CMK (cell line): Measurements from ENCODE around the gene DIPK2B.

Source experiments
- DNase-seq: peaks from one replicate; pipeline ENCODE4 v3.0.0-alpha.2; 2010; ENCODE audit warnings: low read depth

Gene DIPK2B, protein sequence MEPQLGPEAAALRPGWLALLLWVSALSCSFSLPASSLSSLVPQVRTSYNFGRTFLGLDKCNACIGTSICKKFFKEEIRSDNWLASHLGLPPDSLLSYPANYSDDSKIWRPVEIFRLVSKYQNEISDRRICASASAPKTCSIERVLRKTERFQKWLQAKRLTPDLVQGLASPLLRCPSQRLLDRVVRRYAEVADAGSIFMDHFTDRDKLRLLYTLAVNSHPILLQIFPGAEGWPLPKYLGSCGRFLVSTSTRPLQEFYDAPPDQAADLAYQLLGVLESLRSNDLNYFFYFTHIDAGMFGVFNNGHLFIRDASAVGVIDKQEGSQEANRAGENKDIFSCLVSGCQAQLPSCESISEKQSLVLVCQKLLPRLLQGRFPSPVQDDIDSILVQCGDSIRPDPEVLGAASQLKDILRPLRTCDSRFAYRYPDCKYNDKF

DNA sequence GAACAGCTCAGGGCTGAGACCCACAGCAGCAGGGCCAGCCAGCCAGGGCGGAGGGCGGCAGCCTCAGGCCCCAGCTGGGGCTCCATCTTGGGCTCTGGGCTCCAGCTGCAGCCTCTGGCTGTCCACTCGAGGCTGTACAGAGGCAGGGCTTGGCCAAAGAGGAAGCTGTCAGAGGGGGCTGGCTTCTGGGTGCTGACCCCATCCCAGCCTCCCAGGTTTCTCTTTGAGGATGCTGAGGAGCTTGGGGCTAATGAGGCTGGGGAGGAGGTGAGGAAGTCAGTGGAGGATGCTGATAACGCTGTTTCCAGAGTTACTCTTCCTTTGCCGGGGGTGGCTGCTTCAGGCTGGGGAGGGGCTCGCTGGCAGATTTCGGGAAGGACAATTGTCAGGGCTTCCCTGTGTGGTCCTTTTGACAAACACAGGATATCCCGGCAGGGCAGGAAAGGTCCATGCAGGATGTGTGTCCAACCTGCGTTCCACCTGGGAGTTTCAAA lies at the start of gene DIPK2B:
Gene DIPK2B (minus strand): TSS at position 136 of the 494 bp plus-strand sequence. CDS start 50 bp downstream, at position 86.
- DNase-seq, result no peak

DNA sequence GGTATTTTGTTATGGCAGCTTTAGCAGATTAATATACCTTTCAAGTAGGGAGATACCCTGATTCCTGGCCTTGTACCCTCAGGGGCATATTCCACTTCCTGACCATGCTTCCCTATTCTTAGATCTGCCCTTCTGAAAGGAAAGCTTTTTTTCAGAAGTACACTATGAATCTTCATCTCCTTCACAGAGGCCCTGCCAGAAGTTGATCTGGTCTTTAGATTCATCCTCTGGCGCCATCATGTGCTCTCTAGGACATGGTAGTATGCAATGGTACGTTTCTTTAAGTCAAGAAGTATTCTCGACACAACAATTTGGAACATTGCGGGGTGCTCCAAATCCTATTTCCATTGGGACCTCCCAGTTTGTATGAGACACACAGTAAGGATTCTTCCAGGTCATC lies 39.6 kb upstream of the DIPK2B start:
- no peak for DNase-seq

DNA sequence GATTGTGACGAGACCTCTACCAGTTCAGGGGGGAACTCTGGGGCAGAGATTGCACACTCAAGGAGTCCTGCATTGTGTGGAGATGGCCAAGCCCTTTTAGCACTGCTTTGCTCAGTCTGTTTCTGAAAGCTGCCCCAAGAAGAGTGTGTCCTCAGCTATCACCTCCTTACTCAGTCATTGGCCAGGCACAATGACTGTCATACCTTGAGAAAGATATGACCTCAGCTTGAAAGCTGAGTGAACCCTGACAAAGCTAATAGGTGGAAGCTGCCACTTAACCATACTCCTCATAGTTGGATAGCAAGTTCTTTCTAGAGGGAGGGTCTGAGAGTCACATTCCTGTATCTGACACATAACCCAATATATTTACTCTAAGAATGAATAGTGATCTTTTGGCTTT lies 37.8 kb upstream of the DIPK2B start:
- no peak for DNase-seq

DNA sequence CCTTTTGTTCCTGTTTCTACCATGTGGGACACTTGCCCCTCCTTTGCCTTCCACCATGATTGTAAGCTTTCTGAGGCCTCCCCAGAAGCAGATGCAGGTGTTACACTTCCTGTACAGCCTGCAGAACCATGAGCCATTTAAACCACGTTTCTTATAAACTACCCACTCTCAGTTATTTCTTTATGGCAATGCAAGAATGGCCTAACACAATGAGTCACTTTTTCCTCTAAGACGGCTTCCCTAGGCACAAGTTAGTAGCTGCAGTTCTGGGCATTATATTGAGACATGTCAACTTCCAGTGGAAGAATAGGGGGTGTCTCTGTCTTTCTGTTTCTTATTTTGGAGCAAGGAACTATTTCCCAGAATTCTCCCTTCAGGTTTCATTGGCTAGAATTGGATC lies 32.9 kb upstream of the DIPK2B start:
- DNase-seq, result no peak

DNA sequence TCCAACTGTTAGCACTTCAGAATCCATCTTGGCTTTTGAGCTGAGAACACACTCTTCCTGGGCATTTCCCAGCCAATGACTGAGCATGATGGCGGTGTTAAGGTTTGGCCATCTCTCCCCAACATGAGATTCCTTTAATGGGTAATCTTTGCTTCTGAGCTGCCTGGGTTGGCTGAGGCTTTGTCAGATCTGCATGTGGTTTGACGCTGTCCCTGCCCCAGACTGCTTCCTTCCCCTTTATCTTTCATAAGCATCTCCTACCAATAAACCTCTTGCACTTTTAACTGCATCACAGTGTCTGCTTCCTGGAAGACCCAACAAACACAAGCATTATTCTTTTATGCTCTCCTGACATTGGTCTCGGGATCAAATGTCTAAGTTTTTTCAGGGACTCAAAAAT lies 31.5 kb upstream of the DIPK2B start:
- peak; percentile 5 for DNase-seq

DNA sequence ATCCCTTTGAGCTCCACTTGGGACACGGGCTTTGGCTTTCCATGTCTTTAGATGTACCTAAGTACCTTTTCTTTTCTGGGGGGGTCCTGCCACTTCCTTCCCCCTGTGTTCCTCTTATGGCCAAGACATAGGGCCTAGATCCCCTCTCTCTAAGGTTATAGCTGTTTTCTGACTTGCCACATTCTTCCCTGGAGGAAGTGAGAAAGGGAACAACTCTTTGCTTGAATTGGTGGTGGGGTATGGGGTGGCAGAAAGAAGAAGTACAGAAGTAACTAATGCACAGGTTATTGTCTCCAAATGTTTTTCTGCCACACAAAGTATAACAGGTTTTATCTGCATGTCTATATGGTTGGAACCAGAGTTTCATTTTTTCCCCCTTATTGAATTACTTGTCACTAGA lies 29.7 kb upstream of the DIPK2B start:
- no peak for DNase-seq

DNA sequence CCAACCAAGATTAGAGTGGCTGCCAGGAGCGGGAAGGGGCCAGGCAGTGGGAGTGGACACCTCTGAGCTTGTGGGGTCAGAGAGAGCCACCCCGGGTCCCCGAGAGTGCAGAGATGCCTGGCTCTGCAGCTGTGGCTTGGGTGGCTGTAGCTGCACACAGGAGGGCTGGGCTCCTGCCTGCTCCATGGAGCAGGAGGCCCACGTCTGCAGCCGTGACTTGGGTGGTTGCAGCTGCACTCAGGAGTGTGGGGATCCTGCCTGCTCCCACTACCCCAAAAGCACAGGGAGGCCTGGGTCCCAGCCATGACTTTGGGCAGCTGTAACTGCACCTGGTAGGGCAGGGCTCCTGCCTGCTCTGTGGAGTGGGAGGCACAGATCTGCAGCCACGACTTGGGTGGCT lies 28.7 kb upstream of the DIPK2B start:
- no peak for DNase-seq

DNA sequence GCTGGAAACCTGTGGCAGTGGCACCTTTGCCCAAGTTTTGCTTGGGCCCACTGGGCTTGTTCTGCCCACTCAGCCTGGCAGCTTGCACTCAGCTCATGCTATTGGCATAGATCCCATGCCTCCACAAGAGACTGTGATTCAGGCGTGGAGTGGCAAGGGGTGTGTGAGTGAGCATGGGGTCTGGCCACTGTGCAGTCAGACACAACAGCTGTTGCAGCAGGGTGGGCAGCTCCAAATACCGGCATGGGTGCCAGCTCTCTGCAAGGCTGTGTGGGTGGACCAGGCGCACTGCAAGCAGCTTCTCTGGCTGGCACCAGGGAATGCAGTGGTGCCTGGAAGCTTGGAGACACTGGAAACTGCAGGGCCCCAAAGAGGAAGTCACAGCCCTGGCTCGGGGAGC lies 27.4 kb upstream of the DIPK2B start:
- DNase-seq, result no peak

DNA sequence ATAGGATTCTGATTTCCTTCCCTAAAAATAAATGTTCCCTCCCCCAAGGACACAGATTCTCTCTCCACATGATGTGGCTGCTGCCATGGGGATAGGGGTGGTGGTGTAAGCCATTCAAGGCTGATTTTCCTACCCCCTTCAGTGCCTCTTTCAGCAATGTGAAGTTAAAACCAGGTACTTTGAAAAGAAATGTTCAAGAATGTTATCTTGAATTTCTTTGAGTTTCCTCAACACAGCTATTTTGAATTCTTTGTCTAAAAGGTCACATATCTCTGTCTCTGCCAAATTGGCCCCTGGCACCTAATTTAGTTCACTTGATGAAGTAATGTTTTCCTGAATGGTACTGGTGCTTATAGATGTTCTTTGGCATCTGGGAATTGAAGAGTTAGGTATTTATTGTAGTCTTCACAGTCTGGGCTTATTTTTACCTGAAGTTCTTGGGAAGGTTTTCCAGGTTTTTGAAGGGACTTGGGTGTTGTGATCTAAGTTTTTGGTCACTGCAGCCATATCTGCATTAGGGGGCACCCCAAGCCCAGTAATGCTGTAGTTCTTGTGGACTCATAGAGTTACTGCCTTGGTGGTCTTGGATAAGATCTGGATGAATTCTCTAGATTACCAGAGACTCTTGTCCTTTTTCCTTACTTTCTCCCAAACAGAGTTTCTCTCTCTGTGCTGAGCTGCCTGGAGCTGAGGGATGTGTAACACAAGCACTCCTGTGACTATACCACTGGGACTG lies 7.6 kb upstream of the DIPK2B start:
- DNase-seq, result no peak

DNA sequence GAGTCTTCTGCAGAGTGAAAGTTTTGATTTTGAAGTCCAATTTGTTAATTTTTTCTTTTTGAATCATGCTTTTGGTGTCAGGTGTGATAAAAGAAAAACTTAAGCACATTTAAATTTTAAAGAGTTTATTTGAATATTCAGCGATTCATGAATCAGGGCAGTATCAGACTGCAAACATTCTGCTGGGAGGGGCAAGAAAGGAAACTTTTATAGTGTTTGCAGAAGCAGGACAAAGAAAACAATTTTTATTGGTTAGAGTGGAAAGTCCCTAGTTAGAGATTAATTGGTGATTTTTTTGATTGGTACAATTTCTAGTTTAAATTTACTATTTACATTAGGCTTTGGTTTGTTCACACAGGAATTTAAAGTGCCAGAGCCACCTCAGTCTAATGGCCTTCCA lies 1.5 kb upstream of the DIPK2B start:
- DNase-seq, result no peak

DNA sequence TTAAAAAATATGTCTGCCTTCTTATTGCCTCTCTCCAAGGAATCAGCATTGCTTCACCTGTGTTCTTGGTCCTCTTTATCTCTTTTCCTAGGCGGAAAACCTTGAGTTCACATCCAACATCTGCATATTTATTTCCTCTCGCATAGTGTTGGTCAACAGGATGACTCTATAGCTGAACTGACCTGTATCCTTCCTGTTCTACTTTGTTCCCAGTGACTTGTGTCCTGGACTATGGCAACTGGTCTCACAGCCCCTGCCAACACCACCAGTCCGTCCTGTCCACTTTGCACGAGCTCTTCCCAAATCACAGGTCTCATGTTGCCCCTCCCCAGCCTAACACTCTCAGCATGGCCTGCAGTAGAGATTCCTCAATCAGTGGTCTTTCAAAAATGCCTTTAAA lies 2.0 kb downstream of the DIPK2B start:
- no peak for DNase-seq

DNA sequence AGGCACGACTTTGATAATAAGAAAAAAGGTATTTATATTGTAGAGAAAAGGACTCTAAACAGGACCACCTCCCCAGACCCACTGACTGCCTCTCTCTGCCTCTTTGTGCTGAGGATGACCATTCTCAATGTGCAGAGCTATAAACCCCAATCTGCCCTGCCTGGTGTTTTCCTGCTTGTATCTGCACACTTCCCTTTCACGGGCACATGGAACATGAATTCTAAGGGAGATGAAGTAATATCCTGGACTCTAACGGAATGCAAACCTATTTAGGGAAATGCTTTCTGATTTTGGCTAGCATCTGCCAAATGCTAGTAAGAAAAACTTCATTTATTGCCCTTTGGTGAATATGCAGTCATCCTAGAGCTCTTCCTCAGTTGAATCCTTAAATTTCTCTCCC lies 2.4 kb downstream of the DIPK2B start:
- no peak for DNase-seq

DNA sequence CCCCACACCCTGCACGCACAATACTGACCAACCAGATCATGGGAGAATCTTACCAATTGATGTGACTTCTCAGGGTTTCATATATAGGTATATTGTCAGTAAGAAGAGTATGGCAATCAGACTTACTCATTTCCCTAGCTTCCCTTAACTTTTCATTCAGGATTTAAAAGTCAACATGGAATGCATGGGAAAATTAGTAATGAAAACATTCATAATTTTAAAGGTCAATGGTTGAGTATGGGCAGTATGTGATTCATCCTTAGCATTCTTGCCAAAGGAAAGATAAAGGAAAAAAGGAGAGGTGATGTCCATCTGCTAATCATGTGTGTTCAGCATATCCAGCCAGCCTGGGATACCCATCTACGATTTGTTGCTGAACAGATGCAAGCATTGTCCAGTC lies 4.0 kb downstream of the DIPK2B start:
- DNase-seq, result no peak

DNA sequence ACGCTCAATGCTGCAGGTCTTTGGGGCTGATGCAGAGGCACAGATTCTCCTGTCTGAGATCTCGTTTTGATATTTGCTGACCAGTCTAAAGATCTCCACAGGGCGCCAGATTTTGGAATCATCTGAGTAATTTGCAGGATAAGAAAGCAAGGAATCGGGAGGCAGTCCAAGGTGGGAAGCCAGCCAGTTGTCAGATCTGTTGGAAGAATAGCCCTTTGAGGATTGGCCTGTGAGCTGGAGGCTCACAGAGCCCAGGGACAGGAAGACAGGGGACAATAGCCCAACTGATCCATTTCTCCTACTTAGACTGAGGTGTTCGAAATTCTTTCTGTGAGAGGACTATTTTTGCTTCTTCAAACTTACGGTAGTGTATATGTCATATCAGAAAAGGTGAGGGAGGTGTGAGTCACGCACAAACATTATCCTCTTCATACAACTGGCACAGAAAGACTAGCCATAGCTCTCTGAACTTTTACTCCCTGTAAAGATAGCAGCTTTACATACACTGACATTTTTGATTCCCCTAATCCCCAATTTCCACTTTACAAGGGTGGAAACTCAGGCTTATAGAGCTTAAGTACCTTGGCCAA lies 8.8 kb downstream of the DIPK2B start:
- DNase-seq, result no peak

DNA sequence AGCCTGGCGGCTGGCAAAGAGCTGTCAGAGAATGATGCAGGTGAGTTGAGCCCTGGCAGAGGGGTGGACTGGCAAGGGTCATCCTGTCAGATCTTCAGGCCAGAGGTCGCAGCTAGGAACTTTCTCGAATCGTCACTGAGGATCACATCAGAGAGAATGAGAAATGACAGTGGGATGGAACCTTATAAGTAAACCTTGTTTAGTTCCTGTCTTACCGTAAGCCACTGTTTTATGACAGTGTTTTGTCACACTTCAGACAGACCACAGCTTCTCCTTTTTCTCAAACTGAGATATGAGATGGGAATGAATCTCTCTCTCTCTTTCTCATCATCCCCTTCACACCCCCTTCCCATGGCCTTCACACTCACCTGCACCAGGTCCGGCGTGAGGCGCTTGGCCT lies 9.3 kb downstream of the DIPK2B start:
- DNase-seq, result no peak

DNA sequence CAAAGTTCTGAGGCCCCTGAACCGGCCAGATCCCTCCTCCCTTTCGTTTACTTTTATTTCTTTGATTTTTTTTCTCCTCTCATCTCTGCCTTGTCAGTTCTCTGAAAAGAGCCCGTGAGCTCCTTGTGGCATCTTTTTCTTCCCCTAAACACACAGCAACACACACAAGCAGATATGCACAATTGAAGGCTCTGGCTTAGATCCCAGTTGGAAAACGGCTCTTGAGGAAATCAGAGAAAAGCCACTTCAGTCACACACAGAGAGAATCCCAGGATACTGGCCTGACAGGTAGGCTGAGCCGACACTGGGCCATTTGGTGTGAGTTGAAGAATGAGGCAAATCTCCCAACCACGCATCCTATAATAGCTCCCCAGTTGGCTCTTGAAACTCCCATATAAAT lies 12.9 kb downstream of the DIPK2B start:
- DNase-seq, result no peak

DNA sequence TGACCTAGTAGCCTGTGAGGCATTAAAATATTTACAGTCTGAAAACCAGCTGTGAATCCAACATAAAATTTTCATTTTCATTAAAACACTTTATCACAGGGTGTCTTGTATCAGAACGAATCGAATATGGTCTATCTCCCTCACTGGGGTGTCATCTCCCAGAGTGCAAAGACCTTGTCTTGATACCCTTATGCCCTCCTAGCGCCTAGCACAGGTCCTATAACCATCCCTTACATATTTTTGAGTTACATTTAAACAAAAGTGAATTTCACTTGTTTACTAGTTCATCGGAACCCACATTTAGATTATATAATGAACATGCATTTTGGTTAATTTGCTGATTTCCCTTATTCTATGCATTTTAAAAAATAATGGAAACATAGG lies 14.0 kb downstream of the DIPK2B start:
- no peak for DNase-seq

DNA sequence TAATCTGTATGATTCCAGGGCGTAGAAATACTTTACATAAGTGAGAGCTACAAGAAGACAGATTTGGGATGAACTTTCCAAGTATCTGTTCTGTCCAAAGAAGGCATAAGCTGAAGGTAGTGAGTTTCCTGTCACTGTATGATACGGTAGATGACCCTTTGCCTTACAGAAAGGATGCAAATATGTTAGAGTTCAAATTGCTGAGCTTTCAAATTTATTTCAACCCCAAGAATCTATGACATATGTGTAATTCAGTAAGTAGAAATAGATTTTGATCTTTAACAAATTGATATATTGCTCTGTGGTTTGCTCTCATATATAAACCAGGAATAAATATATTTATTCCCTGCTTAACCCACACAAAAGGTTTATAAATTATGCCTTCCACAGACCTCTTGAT lies 16.5 kb downstream of the DIPK2B start:
- no peak for DNase-seq

DNA sequence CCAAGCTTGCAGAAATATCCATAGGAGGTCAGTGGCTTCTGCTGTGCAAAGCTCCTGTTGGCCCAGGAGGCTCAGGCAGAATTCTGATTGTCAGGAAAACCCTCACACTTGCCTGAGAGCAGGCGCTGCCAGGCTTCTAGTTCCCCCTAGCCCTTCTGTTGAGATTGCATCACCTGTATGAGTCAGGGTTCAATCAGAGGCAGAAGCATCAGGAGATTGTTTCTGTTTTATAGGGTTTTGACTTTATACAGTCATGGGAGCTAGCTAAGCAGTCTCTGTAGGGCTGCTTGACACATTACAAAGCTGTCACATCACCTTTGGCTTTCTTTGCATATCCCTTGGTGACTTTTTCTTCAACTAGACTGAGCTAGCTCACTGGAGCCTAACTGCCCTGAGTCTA lies 27.8 kb downstream of the DIPK2B start:
- no peak for DNase-seq

DNA sequence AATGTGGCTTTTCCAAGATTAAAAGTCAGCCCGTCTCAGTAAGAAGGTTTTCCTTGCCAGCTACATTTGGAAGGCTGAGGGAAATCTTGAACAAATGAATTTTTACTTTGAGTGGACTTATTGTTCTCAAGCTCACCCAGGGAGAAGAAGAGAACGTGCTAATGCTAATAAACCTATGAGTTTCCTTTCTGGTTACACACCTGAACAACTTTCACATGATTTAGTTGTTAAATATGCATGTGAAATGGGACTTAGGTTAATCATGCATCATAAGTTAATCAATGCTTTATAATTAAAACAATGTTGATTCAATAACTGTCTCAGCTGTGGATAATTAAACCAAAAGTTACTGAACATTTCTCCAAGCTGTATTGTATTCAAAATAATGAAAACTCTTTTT lies 33.9 kb downstream of the DIPK2B start:
- no peak for DNase-seq

DNA sequence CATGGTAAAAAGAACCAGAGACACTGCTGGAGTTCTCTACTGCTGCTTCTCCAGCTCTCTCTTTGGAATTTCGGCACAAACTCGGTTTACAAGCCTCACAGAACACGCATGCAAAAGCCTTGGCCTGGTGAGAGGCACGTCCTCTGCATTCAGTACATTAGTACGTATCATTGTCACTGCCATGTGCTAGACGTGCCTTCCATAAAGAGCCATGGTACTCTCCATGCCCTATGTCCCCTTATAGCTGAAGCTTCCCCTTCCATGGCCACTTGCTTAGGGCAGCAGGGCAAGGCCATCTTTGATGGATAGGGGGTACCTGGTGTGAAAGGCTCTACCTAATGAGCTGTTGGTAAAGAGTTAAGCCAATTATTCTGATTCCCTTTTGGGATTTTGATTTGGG lies 35.0 kb downstream of the DIPK2B start:
- DNase-seq, result no peak

DNA sequence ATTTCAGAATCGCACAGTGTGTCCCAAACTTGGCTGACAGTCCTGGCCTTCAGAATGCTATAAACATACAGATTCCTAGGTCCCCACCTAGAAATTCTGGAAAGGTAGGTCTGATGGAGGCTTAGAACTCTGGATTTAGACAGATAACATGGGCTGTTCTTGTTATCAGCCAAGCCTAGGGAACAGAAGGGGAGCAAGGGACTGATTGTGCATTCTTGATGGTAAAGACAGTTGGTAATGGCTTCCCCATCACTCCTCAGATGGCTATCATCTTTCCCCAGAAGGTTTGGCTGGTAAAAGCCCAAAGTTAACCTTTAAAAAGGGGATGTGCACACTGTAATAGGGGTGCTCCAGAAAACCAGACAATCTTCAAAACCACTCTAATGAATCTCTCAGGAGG lies 35.7 kb downstream of the DIPK2B start:
- DNase-seq, result peak; percentile 14

DNA sequence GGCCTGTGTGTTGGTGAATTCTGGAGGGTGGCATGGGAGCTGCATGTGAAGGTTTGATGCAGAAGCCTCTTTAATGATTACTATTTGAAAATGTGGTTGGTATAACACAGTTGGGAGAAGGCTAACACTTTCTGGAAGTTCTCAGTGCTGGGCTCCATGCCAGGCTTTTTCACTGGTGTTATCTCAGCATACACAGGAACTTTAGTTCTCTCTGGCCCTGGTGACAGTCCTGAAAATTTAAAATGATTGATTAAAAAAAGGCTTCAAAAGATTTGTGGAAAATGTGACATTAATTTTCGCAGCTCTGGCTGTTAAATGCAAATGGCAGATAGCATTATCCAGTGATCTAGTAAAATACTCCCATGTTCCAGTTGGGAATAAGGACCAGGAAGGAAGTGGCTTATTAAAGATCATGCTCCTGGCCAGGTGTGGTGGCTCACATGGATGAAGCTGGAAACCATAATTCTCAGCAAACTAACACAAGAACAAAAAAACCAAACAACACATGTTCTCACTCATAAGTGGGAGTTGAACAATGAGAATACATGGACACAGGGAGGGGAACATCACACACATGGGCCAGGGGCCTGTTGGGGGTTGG lies 36.6 kb downstream of the DIPK2B start:
- DNase-seq, result peak; percentile 17
